ENCODE data around the gene PLS3.
"Not testable (repeated sequence)": the region's sequence is repeated elsewhere in the genome, so short reads cannot be mapped to it uniquely, and the experiment has no call there.

Gene PLS3

GRCh38 chrX:115531818-115532403 is 29.1 kb upstream of the PLS3 start:
- Histone ChIP-seq H3K4me3 (ENCODE audit: low read depth, low read length) (no peak overlapping the region), H3K9me3 (ENCODE audit: severe bottlenecking) (no peaks in the 10 kb centered on the region), H3K36me3 (no peaks in the 10 kb centered on the region), H3K27ac (no peak overlapping the region), H3K27me3 (ENCODE audit: insufficient read depth, low read depth, severe bottlenecking) (peaks cover 4% of the 10 kb centered on the region)
- no peak for DNase-seq
- no peak for TF ChIP-seq CTCF (IDR thresholded peaks at IDR 0.05; ENCODE audit: low read depth, low read length)

- no peak for TF ChIP-seq CTCF (IDR thresholded peaks at IDR 0.05; ENCODE audit: low read depth, low read length)
- no peak for DNase-seq
- peaks cover 4% of the 10 kb centered on the region for H3K27me3 ChIP-seq (ENCODE audit: insufficient read depth, low read depth, severe bottlenecking)
- no peak overlapping the region for H3K4me3 ChIP-seq (ENCODE audit: low read depth, low read length)
- no peaks in the 10 kb centered on the region for H3K36me3 ChIP-seq
- H3K9me3 ChIP-seq (ENCODE audit: severe bottlenecking): no peaks in the 10 kb centered on the region
- no peak overlapping the region for H3K27ac ChIP-seq
These were observed 27.5 kb upstream of the PLS3 start for GRCh38 chrX:115533485-115533884.

- H3K36me3 ChIP-seq: no peaks in the 10 kb centered on the region
- DNase-seq: no peak
- no peak overlapping the region for H3K27ac ChIP-seq
- no peak for TF ChIP-seq CTCF (IDR thresholded peaks at IDR 0.05; ENCODE audit: low read depth, low read length)
- no peaks in the 10 kb centered on the region for H3K9me3 ChIP-seq (ENCODE audit: severe bottlenecking)
- H3K4me3 ChIP-seq (ENCODE audit: low read depth, low read length): no peak overlapping the region
- peaks cover 4% of the 10 kb centered on the region for H3K27me3 ChIP-seq (ENCODE audit: insufficient read depth, low read depth, severe bottlenecking)
These were observed 26.6 kb upstream of the PLS3 start for GRCh38 chrX:115534383-115534782.

- Histone ChIP-seq H3K36me3 (no peaks in the 10 kb centered on the region), H3K4me3 (ENCODE audit: low read depth, low read length) (no peak overlapping the region), H3K27me3 (ENCODE audit: insufficient read depth, low read depth, severe bottlenecking) (peaks cover 4% of the 10 kb centered on the region), H3K27ac (no peak overlapping the region), H3K9me3 (ENCODE audit: severe bottlenecking) (no peaks in the 10 kb centered on the region)
- no peak for TF ChIP-seq CTCF (IDR thresholded peaks at IDR 0.05; ENCODE audit: low read depth, low read length)
- DNase-seq: no peak
These were observed 25.6 kb upstream of the PLS3 start for GRCh38 chrX:115535421-115535820.

- Histone ChIP-seq H3K27me3 (ENCODE audit: insufficient read depth, low read depth, severe bottlenecking) (peaks cover 4% of the 10 kb centered on the region), H3K27ac (no peak overlapping the region), H3K9me3 (ENCODE audit: severe bottlenecking) (no peaks in the 10 kb centered on the region), H3K4me3 (ENCODE audit: low read depth, low read length) (no peak overlapping the region), H3K36me3 (no peaks in the 10 kb centered on the region)
- no peak for TF ChIP-seq CTCF (IDR thresholded peaks at IDR 0.05; ENCODE audit: low read depth, low read length)
- no peak for DNase-seq
These were observed 25.1 kb upstream of the PLS3 start for GRCh38 chrX:115535844-115536243.

- no peak for DNase-seq
- TF ChIP-seq CTCF (IDR thresholded peaks at IDR 0.05; ENCODE audit: low read depth, low read length): no peak
- H3K9me3 ChIP-seq (ENCODE audit: severe bottlenecking): no peaks in the 10 kb centered on the region
These were observed 21.1 kb upstream of the PLS3 start for GRCh38 chrX:115539841-115540240.

GRCh38 chrX:115541045-115541444 is 19.9 kb upstream of the PLS3 start:
- DNase-seq; H3K27me3 ChIP-seq (ENCODE audit: insufficient read depth, low read depth, severe bottlenecking); H3K4me3 ChIP-seq (ENCODE audit: low read depth, low read length); H3K27ac ChIP-seq; H3K9me3 ChIP-seq (ENCODE audit: severe bottlenecking); H3K36me3 ChIP-seq: not testable (repeated sequence)

More at GRCh38 chrX:115539841-115540240, 21.1 kb upstream of the PLS3 start:
- Histone ChIP-seq H3K36me3 (no peaks in the 10 kb centered on the region), H3K4me3 (ENCODE audit: low read depth, low read length) (no peak overlapping the region), H3K27me3 (ENCODE audit: insufficient read depth, low read depth, severe bottlenecking) (no peaks in the 10 kb centered on the region), H3K27ac (no peak overlapping the region)
